RWPE2 (cell line): ENCODE data around the gene SEMA3E.
"Not testable (repeated sequence)": the region's sequence is repeated elsewhere in the genome, so short reads cannot be mapped to it uniquely, and the experiment has no call there.

Experiments
- ATAC-seq: fragments of 200-7000 bp; cut with Tn5 transposase; 3 replicates; pipeline ENCODE4 v1.9.1; 2021; ENCODE audit warnings: low read depth
- DNase-seq: peaks from one replicate; pipeline ENCODE4 v3.0.0-alpha.2; 2020; ENCODE audit warnings: low spot score
- H3K27ac ChIP-seq: fragments of 450-650 bp; 2 replicates; pipeline ENCODE4 v1.5.1; 2017; ENCODE audit warnings: mild to moderate bottlenecking; ENCODE audit not compliant: poor library complexity, severe bottlenecking
- H3K27me3 ChIP-seq: fragments of 250-450 bp; sonication (Bioruptor Pico); 2 replicates; pipeline ENCODE4 v1.5.1; 2021; ENCODE audit warnings: mild to moderate bottlenecking, moderate library complexity; ENCODE audit not compliant: insufficient read depth, poor library complexity, severe bottlenecking
- H3K36me3 ChIP-seq: fragments of 250-450 bp; sonication (Bioruptor Pico); 2 replicates; pipeline ENCODE4 v1.5.1; 2020; ENCODE audit warnings: low read depth, mild to moderate bottlenecking, moderate library complexity
- H3K4me1 ChIP-seq: fragments of 250-450 bp; sonication (Bioruptor Pico); 2 replicates; pipeline ENCODE4 v1.5.1; 2021; ENCODE audit warnings: mild to moderate bottlenecking, moderate library complexity; ENCODE audit not compliant: insufficient read depth, poor library complexity, severe bottlenecking
- H3K4me3 ChIP-seq: fragments of 250-450 bp; sonication (Bioruptor Pico); 2 replicates; pipeline ENCODE4 v1.5.1; 2021; ENCODE audit warnings: mild to moderate bottlenecking, moderate library complexity; ENCODE audit not compliant: severe bottlenecking
- H3K9me3 ChIP-seq: fragments of 250-450 bp; sonication (Bioruptor Pico); 2 replicates; pipeline ENCODE4 v1.5.1; 2021; ENCODE audit warnings: mild to moderate bottlenecking, moderate library complexity; ENCODE audit not compliant: severe bottlenecking
- TF ChIP-seq, protein P1 (sequence below): fragments of 450-650 bp; IDR thresholded peaks from one replicate; pipeline ENCODE4 v1.5.1; 2017; ENCODE audit warnings: mild to moderate bottlenecking, moderate library complexity; ENCODE audit not compliant: poor library complexity, severe bottlenecking

The SEMA3E gene

GRCh38 chr7:83439026-83439425 lies 209.9 kb downstream of the SEMA3E start:
- Histone ChIP-seq H3K4me1 (no peaks in the 10 kb centered on the region), H3K36me3 (no peaks in the 10 kb centered on the region), H3K4me3 (no peak overlapping the region), H3K27ac (no peak overlapping the region), H3K27me3 (no peaks in the 10 kb centered on the region), H3K9me3 (no peaks in the 10 kb centered on the region)
- TF ChIP-seq, protein P1, sequence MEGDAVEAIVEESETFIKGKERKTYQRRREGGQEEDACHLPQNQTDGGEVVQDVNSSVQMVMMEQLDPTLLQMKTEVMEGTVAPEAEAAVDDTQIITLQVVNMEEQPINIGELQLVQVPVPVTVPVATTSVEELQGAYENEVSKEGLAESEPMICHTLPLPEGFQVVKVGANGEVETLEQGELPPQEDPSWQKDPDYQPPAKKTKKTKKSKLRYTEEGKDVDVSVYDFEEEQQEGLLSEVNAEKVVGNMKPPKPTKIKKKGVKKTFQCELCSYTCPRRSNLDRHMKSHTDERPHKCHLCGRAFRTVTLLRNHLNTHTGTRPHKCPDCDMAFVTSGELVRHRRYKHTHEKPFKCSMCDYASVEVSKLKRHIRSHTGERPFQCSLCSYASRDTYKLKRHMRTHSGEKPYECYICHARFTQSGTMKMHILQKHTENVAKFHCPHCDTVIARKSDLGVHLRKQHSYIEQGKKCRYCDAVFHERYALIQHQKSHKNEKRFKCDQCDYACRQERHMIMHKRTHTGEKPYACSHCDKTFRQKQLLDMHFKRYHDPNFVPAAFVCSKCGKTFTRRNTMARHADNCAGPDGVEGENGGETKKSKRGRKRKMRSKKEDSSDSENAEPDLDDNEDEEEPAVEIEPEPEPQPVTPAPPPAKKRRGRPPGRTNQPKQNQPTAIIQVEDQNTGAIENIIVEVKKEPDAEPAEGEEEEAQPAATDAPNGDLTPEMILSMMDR, result no peak
- DNase-seq (no peak), ATAC-seq (no peak)

DNA sequence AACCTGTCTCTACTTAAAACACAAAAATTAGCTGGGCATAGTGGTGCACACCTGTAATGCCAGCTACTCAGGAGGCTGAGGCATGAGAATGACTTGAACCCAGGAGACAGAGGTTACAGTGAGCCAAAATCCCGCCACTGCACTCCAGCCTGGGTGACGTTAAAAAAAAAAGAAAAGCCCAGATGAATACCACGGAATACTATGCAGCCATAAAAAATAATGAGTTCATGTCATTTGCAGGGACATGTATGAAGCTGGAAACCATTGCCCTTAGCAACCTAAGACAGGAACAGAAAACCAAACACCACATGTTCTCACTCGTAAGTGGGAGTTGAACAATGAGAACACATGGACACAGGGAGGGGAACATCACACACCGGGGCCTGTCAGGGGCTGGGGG lies 218.7 kb downstream of the SEMA3E start:
- not testable (repeated sequence) for H3K4me1 ChIP-seq, H3K27ac ChIP-seq, H3K9me3 ChIP-seq, H3K36me3 ChIP-seq, H3K4me3 ChIP-seq, DNase-seq, H3K27me3 ChIP-seq, ATAC-seq

DNA sequence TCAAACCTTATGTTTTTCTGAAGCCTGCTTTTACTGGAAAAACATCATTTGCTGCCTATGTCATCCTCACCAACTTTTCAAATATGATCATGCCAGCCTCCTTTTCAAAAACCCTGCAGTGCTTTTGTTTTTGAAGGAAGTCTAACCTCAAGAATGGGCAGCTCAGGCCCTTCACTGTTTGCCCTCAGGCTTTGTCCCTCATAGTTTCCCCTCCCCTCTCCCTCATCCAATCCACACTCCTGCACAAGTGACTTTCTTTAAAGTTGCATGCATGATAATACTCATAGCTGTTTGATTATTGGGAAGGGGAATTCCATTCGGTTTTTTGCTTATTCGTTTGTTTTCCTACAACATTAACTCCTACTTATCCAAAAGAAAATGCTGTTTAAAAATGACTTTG lies 219.4 kb downstream of the SEMA3E start:
- H3K27ac ChIP-seq, result no peak overlapping the region
- H3K36me3 ChIP-seq, result no peaks in the 10 kb centered on the region
- ATAC-seq (no peak), DNase-seq (no peak)
- TF ChIP-seq, protein P1, result no peak
- H3K4me3 ChIP-seq, result no peak overlapping the region
- no peaks in the 10 kb centered on the region for H3K9me3 ChIP-seq
- H3K4me1 ChIP-seq, result no peaks in the 10 kb centered on the region
- H3K27me3 ChIP-seq, result no peaks in the 10 kb centered on the region

GRCh38 chr7:83427884-83428283 lies 221.1 kb downstream of the SEMA3E start:
- DNase-seq (no peak), ATAC-seq (no peak)
- no peaks in the 10 kb centered on the region for H3K36me3 ChIP-seq
- TF ChIP-seq, protein P1, result no peak
- no peaks in the 10 kb centered on the region for H3K4me1 ChIP-seq
- no peak overlapping the region for H3K27ac ChIP-seq
- H3K4me3 ChIP-seq, result no peak overlapping the region
- H3K27me3 ChIP-seq, result no peaks in the 10 kb centered on the region
- H3K9me3 ChIP-seq, result no peaks in the 10 kb centered on the region

- H3K27ac ChIP-seq, result no peak overlapping the region
- no peak for DNase-seq
- H3K36me3 ChIP-seq, result no peaks in the 10 kb centered on the region
- no peaks in the 10 kb centered on the region for H3K9me3 ChIP-seq
- no peak for ATAC-seq
- no peaks in the 10 kb centered on the region for H3K27me3 ChIP-seq
- TF ChIP-seq, protein P1, result no peak
- no peaks in the 10 kb centered on the region for H3K4me1 ChIP-seq
- H3K4me3 ChIP-seq, result no peak overlapping the region
These were observed 222.6 kb downstream of the SEMA3E start for GRCh38 chr7:83426325-83426724.
